A549 (cell line): ENCODE data around the gene FCRL6.

ENCODE experiments used
- CTCF ChIP-seq: fragments of >200 bp; sonication (Bioruptor Twin); formaldehyde crosslinking; IDR thresholded peaks from 3 replicates; pipeline ENCODE4 v1.5.1; 2016
- FOXS1 ChIP-seq: fragments of 250-450 bp; sonication (Bioruptor Pico); IDR thresholded peaks from 2 replicates; pipeline ENCODE4 v1.5.0; 2020; ENCODE audit warnings: mild to moderate bottlenecking, moderate library complexity
- RCOR1 ChIP-seq: fragments of 150-350 bp; IDR thresholded peaks from 2 replicates; pipeline ENCODE4 v1.6.1; 2014; ENCODE audit warnings: antibody characterized with exemption, low read length, low read depth
- REST ChIP-seq: fragments of 200-600 bp; sonication (generic); IDR thresholded peaks from 2 replicates; pipeline ENCODE4 v1.6.1; 2016; ENCODE audit warnings: antibody characterized with exemption, mild to moderate bottlenecking, moderate library complexity
- TF ChIP-seq, protein P1 (sequence below): IDR thresholded peaks from 2 replicates; pipeline ENCODE4 v1.6.1; 2012

DNA sequence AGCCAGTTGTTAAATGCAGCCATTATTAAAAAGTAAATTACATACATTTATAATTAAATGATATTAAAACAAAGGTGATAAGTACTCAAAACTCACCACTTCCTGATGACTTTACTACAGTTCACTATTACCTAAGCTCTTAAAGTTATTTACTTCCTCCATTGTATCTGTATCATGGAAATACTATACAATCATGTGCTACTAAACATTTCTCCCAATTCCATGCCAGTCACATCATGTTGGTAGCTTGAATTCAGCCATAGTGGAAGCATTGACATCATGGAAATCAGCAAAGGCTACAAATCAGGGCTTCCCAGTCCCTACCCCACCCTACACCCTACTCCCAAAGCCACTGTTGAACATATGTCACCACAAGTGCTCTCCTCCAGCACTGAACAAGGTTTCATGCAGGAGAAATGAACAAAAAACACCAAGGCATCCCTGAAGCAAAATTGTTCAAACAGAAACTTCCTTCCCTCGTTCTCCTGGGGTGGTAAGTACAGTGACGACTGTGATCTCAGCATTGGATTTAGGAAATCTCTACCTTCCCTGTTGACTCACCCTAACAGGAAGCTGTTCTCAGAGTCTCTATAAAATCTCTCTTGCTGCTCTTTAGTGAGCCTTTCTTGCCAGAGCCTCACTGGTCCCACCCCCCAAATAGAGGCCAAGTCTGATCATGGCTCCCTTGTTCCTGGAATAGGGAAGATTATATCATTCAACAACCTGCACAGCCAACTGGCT is 47.6 kb downstream of the FCRL6 start:
- TF ChIP-seq, protein P1, sequence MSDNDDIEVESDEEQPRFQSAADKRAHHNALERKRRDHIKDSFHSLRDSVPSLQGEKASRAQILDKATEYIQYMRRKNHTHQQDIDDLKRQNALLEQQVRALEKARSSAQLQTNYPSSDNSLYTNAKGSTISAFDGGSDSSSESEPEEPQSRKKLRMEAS, result no peak
- TF ChIP-seq CTCF (no peak), REST (no peak), RCOR1 (no peak), FOXS1 (CRISPR knock-in tag) (no peak)
